ENCODE data around the gene IDS.
"Not testable (repeated sequence)": the region's sequence is repeated elsewhere in the genome, so short reads cannot be mapped to it uniquely, and the experiment has no call there.

DNA sequence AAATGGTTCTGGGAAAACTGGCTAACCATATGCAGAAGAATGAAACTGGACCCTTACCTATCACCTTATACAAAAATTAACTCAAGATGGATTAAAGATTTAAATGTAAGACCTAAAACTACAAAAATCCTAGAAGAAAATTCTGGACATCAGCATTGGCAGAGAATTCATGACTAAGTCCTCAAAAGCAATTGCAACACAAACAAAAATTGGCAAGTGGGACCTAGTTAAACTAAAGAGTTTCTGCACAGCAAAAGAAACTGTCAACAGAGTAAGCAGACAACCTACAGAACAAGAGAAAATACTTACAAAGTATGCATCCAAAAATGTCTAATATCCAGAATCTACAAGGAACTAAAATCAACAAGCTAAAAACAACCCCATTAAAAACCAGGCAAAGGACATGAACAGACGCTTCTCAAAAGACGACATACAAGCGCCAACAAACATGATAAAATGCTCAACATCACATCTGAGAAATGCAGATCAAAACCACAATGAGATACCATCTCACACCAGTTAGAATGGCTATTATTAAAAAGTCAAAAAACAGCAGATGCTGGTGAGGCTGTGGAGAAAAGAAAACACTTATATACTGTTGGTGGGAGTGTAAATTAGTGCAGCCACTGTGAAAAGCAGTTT is 15.7 kb upstream of the IDS start:
- TF ChIP-seq CTCF (IDR thresholded peaks at IDR 0.05; ENCODE audit: poor library complexity); EZH2phosphoT487 (IDR thresholded peaks at IDR 0.05; ENCODE audit: low read depth, severe bottlenecking, unreplicated experiment): not testable (repeated sequence)
